Measurements from ENCODE around the gene HEPN1. TPM values are rescaled to one million over a fixed set of nuclear protein-coding genes. Genes with fewer than 3 reads are reported as not detected.
"Not testable (repeated sequence)": the region's sequence is repeated elsewhere in the genome, so short reads cannot be mapped to it uniquely, and the experiment has no call there.

The HEPN1 gene
- total RNA-seq, 2 donors from 2014 or later: not detected

DNA sequence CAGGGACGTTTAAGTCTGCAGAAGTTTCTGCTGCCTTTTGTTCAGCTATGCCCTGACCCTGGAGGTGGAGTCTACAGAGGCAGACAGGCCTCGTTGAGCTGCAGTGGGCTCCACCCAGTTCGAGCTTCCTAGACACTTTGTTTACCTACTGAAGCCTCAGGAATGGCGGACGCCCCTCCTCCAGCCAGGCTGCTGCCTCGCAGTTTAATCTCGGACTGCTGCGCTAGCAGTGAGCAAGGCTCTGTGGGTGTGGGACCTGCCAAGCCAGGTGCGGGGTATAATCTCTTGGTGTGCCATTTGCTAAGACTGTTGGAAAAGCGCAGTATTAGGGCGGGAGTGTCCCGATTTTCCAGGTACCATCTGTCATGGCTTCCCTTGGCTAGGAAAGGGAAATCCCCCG lies 49.1 kb downstream of the HEPN1 start:
- ATAC-seq, DNase-seq: not testable (repeated sequence)
- intact Hi-C loops (cut with DNase I): loop anchor here in 1 of 2 donors (10.0 kb wide), 1 partner anchor 907 kb away; no protein-coding TSS in a partner anchor

Other genes with a start within 250 kb of the HEPN1 start
- gene SIAE, start 245.5 kb upstream of the HEPN1 start, total RNA-seq: 10 to 100 TPM; 40.4 to 41.0 TPM
- 1 to 10 TPM; 3.5 to 4.0 TPM for gene SPA17, start 245.3 kb upstream of the HEPN1 start, total RNA-seq
- gene NRGN, start 179.3 kb upstream of the HEPN1 start, total RNA-seq: 1 to 10 TPM; 6.6 to 8.2 TPM
- 1 to 10 TPM in 1 of 2 donors, under 1 TPM in 1; 0.88 to 1.8 TPM for gene VSIG2, start 167.0 kb upstream of the HEPN1 start, total RNA-seq
- gene ESAM, start 157.0 kb upstream of the HEPN1 start, total RNA-seq: 10 to 100 TPM; 41.6 to 67.2 TPM
- gene MSANTD2, start 118.8 kb upstream of the HEPN1 start, total RNA-seq: 1 to 10 TPM; 4.3 to 5.5 TPM
- gene ROBO3, start 53.8 kb upstream of the HEPN1 start, total RNA-seq: 10 to 100 TPM; 11.1 to 11.5 TPM
- gene ROBO4, start 21.4 kb upstream of the HEPN1 start, total RNA-seq: 10 to 100 TPM; 18.9 to 43.3 TPM
- gene HEPACAM, start 16.8 kb downstream of the HEPN1 start, total RNA-seq: 1 to 10 TPM; 4.6 to 5.4 TPM
- under 1 TPM; 0.31 to 0.82 TPM for gene CCDC15, start 35.0 kb downstream of the HEPN1 start, total RNA-seq
- 1 to 10 TPM; 6.0 to 8.9 TPM for gene SLC37A2, start 144.1 kb downstream of the HEPN1 start, total RNA-seq
- gene TMEM218, start 192.4 kb downstream of the HEPN1 start, total RNA-seq: 10 to 100 TPM; 10.9 to 12.8 TPM
- 10 to 100 TPM; 13.8 to 14.4 TPM for gene PKNOX2, start 245.5 kb downstream of the HEPN1 start, total RNA-seq